ENCODE results near the gene HM13. TPM values are rescaled to one million over a fixed set of nuclear protein-coding genes. Genes with fewer than 3 reads are reported as not detected.

The HM13 gene
- total RNA-seq, 1 experiment from 2014 or later, result 183 TPM

GRCh38 chr20:31549513-31549880, 35.3 kb downstream of the HM13 start:
- Histone ChIP-seq H3K27me3 (ENCODE audit: insufficient read depth, low read length) (no peaks in the 10 kb centered on the region), H3K4me2 (ENCODE audit: low read length) (no peak overlapping the region), H3K27ac (ENCODE audit: low read depth, low read length) (no peak overlapping the region), H3K9me2 (ENCODE audit: insufficient read depth) (no peaks in the 10 kb centered on the region), H2AFZ (ENCODE audit: low read depth, low read length, poor library complexity, severe bottlenecking) (no peak overlapping the region), H3K36me3 (ENCODE audit: control insufficient read depth in 1 of 2, insufficient read depth in 2 of 2, low read length in 2 of 2) (peaks cover 35 to 61% of the 10 kb centered on the region in 2 experiments; a peak in 3 of 4 replicates), H3K4me1 (ENCODE audit: control insufficient read depth in 1 of 2, insufficient read depth in 2 of 2, low read length in 2 of 2) (peaks cover 0 to 15% of the 10 kb centered on the region in 2 experiments; a peak in 2 of 4 replicates), H3K4me3 (replicated peaks in 1 of 2; ENCODE audit: low read depth in 1 of 2, low read length in 2 of 2) (no peak overlapping the region), H4K20me1 (ENCODE audit: insufficient read depth) (no peaks in the 10 kb centered on the region), H3K79me2 (ENCODE audit: insufficient read depth, low read length) (peaks cover 64% of the 10 kb centered on the region), H3K9me3 (ENCODE audit: control insufficient read depth in 1 of 2, insufficient read depth in 1 of 2, low read depth in 1 of 2, low read length in 2 of 2) (no peaks in the 10 kb centered on the region), H3K9ac (ENCODE audit: low read length) (no peak overlapping the region)
- TF ChIP-seq YY1 (IDR thresholded peaks at IDR 0.05; ENCODE audit: extremely low read depth, insufficient replicate concordance, low read depth, low read length), result no peak
- no peak for TF ChIP-seq SIN3A (IDR thresholded peaks at IDR 0.05; ENCODE audit: low read depth)
- TF ChIP-seq RAD21 (IDR thresholded peaks at IDR 0.05; ENCODE audit: low read depth), result no peak
- no peak for TF ChIP-seq SRF (IDR thresholded peaks at IDR 0.05; ENCODE audit: low read depth)
- TF ChIP-seq JUND (IDR thresholded peaks at IDR 0.05), result no peak
- TF ChIP-seq CTCF (IDR thresholded peaks at IDR 0.05 in 2 of 3, conservative IDR thresholded peaks at IDR 0.05 in 1 of 3; ENCODE audit: borderline replicate concordance in 1 of 3, insufficient read depth in 1 of 3, low read depth in 2 of 3, low read length in 2 of 3), result no peak
- no peak for TF ChIP-seq EGR1 (IDR thresholded peaks at IDR 0.05; ENCODE audit: low read depth)
- DNase-seq (ENCODE audit: low read depth, low spot score) (no peak), ATAC-seq (no peak)
- intact Hi-C loops (cut with micrococcal nuclease), result no loop called here
- CTCF ChIA-PET, result no interaction called here
- RAD21 ChIA-PET (ENCODE audit: low non-redundant PET in 1 of 2, low total read pairs in 2 of 2, uncharacterized antibody in 2 of 2, unreplicated experiment in 2 of 2), result no interaction called here
- POLR2A ChIA-PET, result no interaction called here
- BruUV-seq (replicated peaks), result no TSS peak

GRCh38 chr20:31550099-31550498, 35.9 kb downstream of the HM13 start:
- no peak overlapping the region for H3K27ac ChIP-seq (ENCODE audit: low read depth, low read length)
- H4K20me1 ChIP-seq (ENCODE audit: insufficient read depth), result no peaks in the 10 kb centered on the region
- H3K79me2 ChIP-seq (ENCODE audit: insufficient read depth, low read length), result peaks cover 58% of the 10 kb centered on the region
- ChIA-PET POLR2A (interaction anchor here (1.2 kb wide), 1 partner anchor 10 kb away, joined by 3 read pairs; no protein-coding TSS in a partner anchor), RAD21 (ENCODE audit: low non-redundant PET in 1 of 2, low total read pairs in 2 of 2, uncharacterized antibody in 2 of 2, unreplicated experiment in 2 of 2) (no interaction called here), CTCF (interaction anchor here (14.5 kb wide), 1 partner anchor 60 kb away, joined by 589 read pairs; no protein-coding TSS in a partner anchor)
- intact Hi-C loops (cut with micrococcal nuclease), result no loop called here
- H3K27me3 ChIP-seq (ENCODE audit: insufficient read depth, low read length), result no peaks in the 10 kb centered on the region
- no peaks in the 10 kb centered on the region for H3K9me2 ChIP-seq (ENCODE audit: insufficient read depth)
- H3K9ac ChIP-seq (ENCODE audit: low read length), result no peak overlapping the region
- DNase-seq (ENCODE audit: low read depth, low spot score) (no peak), ATAC-seq (no peak)
- no peak overlapping the region for H2AFZ ChIP-seq (ENCODE audit: low read depth, low read length, poor library complexity, severe bottlenecking)
- H3K4me1 ChIP-seq (ENCODE audit: control insufficient read depth in 1 of 2, insufficient read depth in 2 of 2, low read length in 2 of 2), result peaks cover 0 to 13% of the 10 kb centered on the region in 2 experiments; a peak in 2 of 4 replicates
- BruUV-seq (replicated peaks), result no TSS peak
- H3K4me3 ChIP-seq (replicated peaks in 1 of 2; ENCODE audit: low read depth in 1 of 2, low read length in 2 of 2), result no peak overlapping the region
- peaks cover 32 to 64% of the 10 kb centered on the region in 2 experiments; a peak in 3 of 4 replicates for H3K36me3 ChIP-seq (ENCODE audit: control insufficient read depth in 1 of 2, insufficient read depth in 2 of 2, low read length in 2 of 2)
- H3K4me2 ChIP-seq (ENCODE audit: low read length), result no peak overlapping the region
- no peaks in the 10 kb centered on the region for H3K9me3 ChIP-seq (ENCODE audit: control insufficient read depth in 1 of 2, insufficient read depth in 1 of 2, low read depth in 1 of 2, low read length in 2 of 2)
- TF ChIP-seq ATF3 (IDR thresholded peaks at IDR 0.05) (no peak), ZNF274 (IDR thresholded peaks at IDR 0.05; ENCODE audit: low read depth, low read length) (no peak), POLR2AphosphoS5 (IDR thresholded peaks at IDR 0.05; ENCODE audit: low read depth, low read length) (no peak), EZH2 (IDR thresholded peaks at IDR 0.05) (no peak), REST (IDR thresholded peaks at IDR 0.05; ENCODE audit: low read depth) (no peak), SIN3A (IDR thresholded peaks at IDR 0.05; ENCODE audit: low read depth) (no peak), EZH2phosphoT487 (IDR thresholded peaks at IDR 0.05; ENCODE audit: borderline replicate concordance) (no peak), FOSL1 (IDR thresholded peaks at IDR 0.05; ENCODE audit: low read depth) (no peak), POLR2A (IDR thresholded peaks at IDR 0.05; ENCODE audit: borderline replicate concordance, extremely low read depth, insufficient read depth, insufficient read length) (no peak), ELF1 (IDR thresholded peaks at IDR 0.05; ENCODE audit: borderline replicate concordance, low read depth) (no peak), RAD21 (IDR thresholded peaks at IDR 0.05; ENCODE audit: low read depth) (no peak), SP1 (IDR thresholded peaks at IDR 0.05; ENCODE audit: low read depth) (no peak)

Measured in HCT116 (cell line).